Measurements from ENCODE around the gene TM9SF1. TPM values are rescaled to one million over a fixed set of nuclear protein-coding genes. Genes with fewer than 3 reads are reported as not detected.
A peak's percentile ranks its signal among the peaks of the same experiment; 100 is the strongest.

The TM9SF1 gene
- total RNA-seq, 1 experiment from 2014 or later, result 67.8 TPM

DNA sequence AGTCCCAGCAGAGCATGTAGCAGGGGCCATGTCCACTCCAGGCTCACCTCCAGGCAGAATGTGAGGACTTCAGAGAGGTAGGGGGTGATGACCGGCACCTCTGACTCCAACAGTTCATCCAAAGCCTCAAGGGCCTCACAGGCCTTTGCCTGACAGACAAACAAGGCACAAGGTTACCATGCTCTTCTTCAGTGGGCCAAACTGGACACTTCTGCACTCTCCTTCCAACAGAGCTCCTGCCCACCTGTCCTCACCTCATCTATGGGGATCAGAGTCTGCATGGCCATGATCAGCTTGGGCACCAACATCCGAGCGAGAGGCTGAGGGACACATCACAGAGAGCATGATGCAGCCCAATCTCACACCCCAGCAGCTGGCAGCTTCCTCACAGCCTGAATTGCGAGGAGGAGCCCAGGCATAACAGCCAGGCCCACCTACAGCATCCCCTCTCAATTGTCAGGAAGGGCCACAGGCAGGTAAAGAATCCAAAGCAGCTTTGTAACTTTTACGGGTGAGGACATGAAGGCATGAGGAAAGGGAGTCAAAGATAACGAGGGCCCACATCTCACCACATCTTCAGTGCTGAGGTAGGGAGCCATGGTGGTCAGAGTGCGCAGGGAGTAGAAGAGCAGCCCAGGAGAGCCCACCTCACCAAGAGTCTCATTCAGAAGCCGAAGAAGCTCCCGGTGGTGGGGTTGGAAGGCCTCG, 8.3 kb downstream of the TM9SF1 start:
- CTCF ChIA-PET, result interaction anchor here (0.5 to 7.0 kb wide), 6 partner anchors 10 to 1234 kb away, joined by 3 to 51 read pairs (median 4); partner anchors contain the start of gene IRF9
- no peak overlapping the region for H3K27ac Mint-ChIP-seq (ENCODE audit: low read depth, unreplicated experiment)
- no peaks in the 10 kb centered on the region for H3K27me3 Mint-ChIP-seq (ENCODE audit: insufficient read depth, unreplicated experiment)

DNA sequence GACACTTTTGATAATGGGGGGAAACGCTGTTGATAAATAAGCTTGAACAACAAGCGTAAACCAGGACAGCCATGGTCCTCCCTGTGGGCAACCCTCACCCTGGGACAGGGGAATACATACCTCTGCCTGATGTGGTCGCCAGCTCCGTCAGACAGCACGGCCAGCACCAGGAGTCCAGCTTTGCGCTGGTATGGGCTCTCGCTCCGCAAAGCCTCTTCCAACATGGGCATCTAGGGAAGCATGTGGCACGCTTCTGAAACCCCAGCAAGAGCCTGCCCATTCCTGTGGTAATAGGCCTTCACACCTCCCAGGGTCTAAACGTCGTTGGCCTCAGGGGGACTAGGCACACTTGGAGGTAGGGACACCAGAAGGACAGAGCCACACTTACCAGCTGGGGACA, 9.5 kb downstream of the TM9SF1 start:
- ChIA-PET POLR2A (interaction anchor here (1.3 to 4.0 kb wide), 2 partner anchors 27 to 39 kb away, joined by 6 to 25 read pairs; partner anchors contain the start of genes CHMP4A, PSME2 and RNF31), CTCF (interaction anchor here (0.6 to 7.0 kb wide), 8 partner anchors 22 to 625 kb away, joined by 3 to 51 read pairs (median 4); partner anchors contain the start of genes IRF9 and LTB4R2)
- no peaks in the 10 kb centered on the region for H3K27me3 Mint-ChIP-seq (ENCODE audit: insufficient read depth, unreplicated experiment)
- BruUV-seq (replicated peaks), result no TSS peak
- DNase-seq (ENCODE audit: unreplicated experiment), result no peak
- H3K4me1 Mint-ChIP-seq (ENCODE audit: insufficient read depth, unreplicated experiment), result peaks cover 12% of the 10 kb centered on the region
- intact Hi-C loops (cut with micrococcal nuclease), result no loop called here
- peaks cover 60% of the 10 kb centered on the region for H3K36me3 Mint-ChIP-seq (ENCODE audit: insufficient read depth, unreplicated experiment)
- H3K4me3 Mint-ChIP-seq (ENCODE audit: unreplicated experiment), result no peak overlapping the region
- TF ChIP-seq, protein P1, sequence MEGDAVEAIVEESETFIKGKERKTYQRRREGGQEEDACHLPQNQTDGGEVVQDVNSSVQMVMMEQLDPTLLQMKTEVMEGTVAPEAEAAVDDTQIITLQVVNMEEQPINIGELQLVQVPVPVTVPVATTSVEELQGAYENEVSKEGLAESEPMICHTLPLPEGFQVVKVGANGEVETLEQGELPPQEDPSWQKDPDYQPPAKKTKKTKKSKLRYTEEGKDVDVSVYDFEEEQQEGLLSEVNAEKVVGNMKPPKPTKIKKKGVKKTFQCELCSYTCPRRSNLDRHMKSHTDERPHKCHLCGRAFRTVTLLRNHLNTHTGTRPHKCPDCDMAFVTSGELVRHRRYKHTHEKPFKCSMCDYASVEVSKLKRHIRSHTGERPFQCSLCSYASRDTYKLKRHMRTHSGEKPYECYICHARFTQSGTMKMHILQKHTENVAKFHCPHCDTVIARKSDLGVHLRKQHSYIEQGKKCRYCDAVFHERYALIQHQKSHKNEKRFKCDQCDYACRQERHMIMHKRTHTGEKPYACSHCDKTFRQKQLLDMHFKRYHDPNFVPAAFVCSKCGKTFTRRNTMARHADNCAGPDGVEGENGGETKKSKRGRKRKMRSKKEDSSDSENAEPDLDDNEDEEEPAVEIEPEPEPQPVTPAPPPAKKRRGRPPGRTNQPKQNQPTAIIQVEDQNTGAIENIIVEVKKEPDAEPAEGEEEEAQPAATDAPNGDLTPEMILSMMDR (IDR thresholded peaks at IDR 0.05; ENCODE audit: unreplicated experiment), result no peak
- no peak overlapping the region for H3K27ac Mint-ChIP-seq (ENCODE audit: low read depth, unreplicated experiment)
- H3K9me3 Mint-ChIP-seq (ENCODE audit: unreplicated experiment), result no peaks in the 10 kb centered on the region

More for the DNA sequence above, 8.3 kb downstream of the TM9SF1 start:
- H3K9me3 Mint-ChIP-seq (ENCODE audit: unreplicated experiment), result no peaks in the 10 kb centered on the region
- H3K4me1 Mint-ChIP-seq (ENCODE audit: insufficient read depth, unreplicated experiment), result peaks cover 12% of the 10 kb centered on the region
- H3K4me3 Mint-ChIP-seq (ENCODE audit: unreplicated experiment), result peak overlapping the region; percentile 81
- DNase-seq (ENCODE audit: unreplicated experiment), result no peak
- POLR2A ChIA-PET, result interaction anchor here (2.7 to 4.0 kb wide), 2 partner anchors 40 to 77 kb away, joined by 9 to 25 read pairs; partner anchors contain the start of genes PSME2 and RNF31
- TF ChIP-seq, protein P1 (IDR thresholded peaks at IDR 0.05; ENCODE audit: unreplicated experiment), result no peak
- BruUV-seq (replicated peaks), result no TSS peak
- H3K36me3 Mint-ChIP-seq (ENCODE audit: insufficient read depth, unreplicated experiment), result peaks cover 54% of the 10 kb centered on the region
- intact Hi-C loops (cut with micrococcal nuclease), result no loop called here

DNA sequence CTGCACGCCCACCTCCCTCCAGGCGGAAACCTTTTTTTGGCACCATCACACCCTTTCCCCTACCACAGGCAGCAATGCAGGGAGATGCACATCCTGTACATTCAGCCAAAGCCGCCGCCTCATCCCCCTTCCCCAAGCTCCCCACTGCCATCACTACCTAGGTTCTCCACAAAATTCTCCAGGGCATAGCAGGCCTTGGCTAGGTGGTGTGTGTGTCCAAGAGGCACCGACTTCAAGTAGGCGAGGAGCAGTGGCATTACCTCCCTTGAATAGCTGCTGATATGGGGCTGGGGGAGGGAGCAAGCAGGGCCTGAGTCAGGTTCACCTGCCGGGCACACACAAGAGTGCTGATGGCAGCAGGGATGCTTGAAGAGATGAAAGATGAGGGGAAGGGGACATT, 10.2 kb downstream of the TM9SF1 start:
- BruUV-seq (replicated peaks), result no TSS peak
- POLR2A ChIA-PET, result interaction anchor here (0.6 to 1.3 kb wide), 2 partner anchors 28 to 58 kb away, joined by 3 to 6 read pairs; partner anchors contain the start of genes CHMP4A and TINF2
- CTCF ChIA-PET, result interaction anchor here (0.8 to 7.0 kb wide), 5 partner anchors 24 to 149 kb away, joined by 4 to 51 read pairs (median 5); partner anchors contain the start of genes IRF9, LTB4R2 and TINF2

More for the DNA sequence above, 10.2 kb downstream of the TM9SF1 start:
- H3K27me3 Mint-ChIP-seq (ENCODE audit: insufficient read depth, unreplicated experiment), result no peaks in the 10 kb centered on the region
- no peak for DNase-seq (ENCODE audit: unreplicated experiment)
- peaks cover 9% of the 10 kb centered on the region for H3K4me1 Mint-ChIP-seq (ENCODE audit: insufficient read depth, unreplicated experiment)
- H3K9me3 Mint-ChIP-seq (ENCODE audit: unreplicated experiment), result no peaks in the 10 kb centered on the region
- H3K4me3 Mint-ChIP-seq (ENCODE audit: unreplicated experiment), result no peak overlapping the region
- H3K36me3 Mint-ChIP-seq (ENCODE audit: insufficient read depth, unreplicated experiment), result peaks cover 61% of the 10 kb centered on the region
- TF ChIP-seq, protein P1 (IDR thresholded peaks at IDR 0.05; ENCODE audit: unreplicated experiment), result no peak
- intact Hi-C loops (cut with micrococcal nuclease), result no loop called here
- H3K27ac Mint-ChIP-seq (ENCODE audit: low read depth, unreplicated experiment), result no peak overlapping the region

Measured in MCF 10A (cell line).